HG02938 (cell line): ENCODE results near the gene CDH4.
"Not testable (repeated sequence)": the region's sequence is repeated elsewhere in the genome, so short reads cannot be mapped to it uniquely, and the experiment has no call there.

ENCODE experiments used
- ATAC-seq: cut with Tn5 transposase; IDR thresholded peaks from one replicate; pipeline ENCODE4 v1.9.1; 2021; ENCODE audit warnings: mild to moderate bottlenecking, moderate library complexity; ENCODE audit not compliant: unreplicated experiment

CDH4 gene

GRCh38 chr20:61408951-61409740 is 157.1 kb downstream of the CDH4 start:
- ATAC-seq: no peak

- no peak for ATAC-seq
Measured at GRCh38 chr20:61411743-61412142, 159.7 kb downstream of the CDH4 start.

GRCh38 chr20:61413752-61414151 is 161.7 kb downstream of the CDH4 start:
- ATAC-seq: no peak

GRCh38 chr20:61414455-61414991 is 162.5 kb downstream of the CDH4 start:
- no peak for ATAC-seq

- ATAC-seq: no peak
Measured at GRCh38 chr20:61416546-61416945, 164.5 kb downstream of the CDH4 start.

GRCh38 chr20:61417221-61417941 is 165.3 kb downstream of the CDH4 start:
- no peak for ATAC-seq

GRCh38 chr20:61419010-61419409 is 166.9 kb downstream of the CDH4 start:
- ATAC-seq: no peak

- no peak for ATAC-seq
Measured at GRCh38 chr20:61419501-61419900, 167.4 kb downstream of the CDH4 start.

GRCh38 chr20:61420056-61420455 is 168.0 kb downstream of the CDH4 start:
- no peak for ATAC-seq

- no peak for ATAC-seq
Measured at GRCh38 chr20:61420781-61421180, 168.7 kb downstream of the CDH4 start.

- no peak for ATAC-seq
Measured at GRCh38 chr20:61422636-61423425, 170.8 kb downstream of the CDH4 start.

GRCh38 chr20:61424011-61424627 is 172.1 kb downstream of the CDH4 start:
- ATAC-seq: no peak

- ATAC-seq: no peak
Measured at GRCh38 chr20:61424628-61425420, 172.8 kb downstream of the CDH4 start.

- ATAC-seq: not testable (repeated sequence)
Measured at GRCh38 chr20:61425541-61425991, 173.5 kb downstream of the CDH4 start.

GRCh38 chr20:61426352-61426751 is 174.3 kb downstream of the CDH4 start:
- no peak for ATAC-seq

GRCh38 chr20:61429458-61430227 is 177.6 kb downstream of the CDH4 start:
- no peak for ATAC-seq

GRCh38 chr20:61430228-61430624 is 178.2 kb downstream of the CDH4 start:
- no peak for ATAC-seq

GRCh38 chr20:61433176-61433575 is 181.1 kb downstream of the CDH4 start:
- ATAC-seq: no peak

- ATAC-seq: no peak
Measured at GRCh38 chr20:61433816-61434215, 181.8 kb downstream of the CDH4 start.
